Neuronal stem cell (in vitro differentiated cells): ENCODE measurements around the gene FAR2.
"Not testable (repeated sequence)": the region's sequence is repeated elsewhere in the genome, so short reads cannot be mapped to it uniquely, and the experiment has no call there.

Experiments
- DNase-seq: peaks from one replicate; pipeline ENCODE4 v3.0.0-alpha.2; 2013; ENCODE audit warnings: low spot score
- H2AFZ ChIP-seq: one replicate; pipeline ENCODE4 v1.6.1; 2013; ENCODE audit warnings: mild to moderate bottlenecking, low read length, inconsistent platforms
- H2AK5ac ChIP-seq: 2 replicates; pipeline ENCODE4 v1.6.1; 2013; ENCODE audit warnings: low read depth, mild to moderate bottlenecking, inconsistent platforms, low read length, moderate library complexity, mixed read lengths
- H2BK120ac ChIP-seq: 2 replicates; pipeline ENCODE4 v1.6.1; 2013; ENCODE audit warnings: low read depth, mild to moderate bottlenecking, inconsistent platforms, low read length, moderate library complexity, mixed read lengths
- H2BK12ac ChIP-seq: one replicate; pipeline ENCODE4 v1.6.1; 2013; ENCODE audit warnings: low read length, inconsistent platforms
- H2BK15ac ChIP-seq: 2 replicates; pipeline ENCODE4 v1.6.1; 2013; ENCODE audit warnings: mild to moderate bottlenecking, low read length, inconsistent platforms, mixed read lengths
- H2BK5ac ChIP-seq: one replicate; pipeline ENCODE4 v1.6.1; 2013; ENCODE audit warnings: inconsistent platforms, mild to moderate bottlenecking, low read length, moderate library complexity
- H3K14ac ChIP-seq: one replicate; pipeline ENCODE4 v1.6.1; 2013; ENCODE audit warnings: low read length, inconsistent platforms
- H3K18ac ChIP-seq: 2 replicates; pipeline ENCODE4 v1.6.1; 2013; ENCODE audit warnings: low read length, inconsistent platforms
- H3K23ac ChIP-seq: 2 replicates; pipeline ENCODE4 v1.6.1; 2013; ENCODE audit warnings: low read depth, mild to moderate bottlenecking, mixed read lengths, low read length, inconsistent platforms; ENCODE audit not compliant: poor library complexity
- H3K27ac ChIP-seq: replicated peaks from 3 replicates; pipeline ENCODE4 v1.5.1; 2013; ENCODE audit warnings: low read length, inconsistent platforms
- H3K27me3 ChIP-seq, 3 experiments: 2 replicates each; pipeline ENCODE4 v1.6.1; 2013; ENCODE audit warnings: low read length in 3 of 3, mild to moderate bottlenecking in 2 of 3, inconsistent platforms in 1 of 3, low read depth in 1 of 3, mixed read lengths in 1 of 3, moderate library complexity in 1 of 3; ENCODE audit not compliant: control insufficient read depth in 3 of 3, insufficient read depth in 3 of 3
- H3K36me3 ChIP-seq, 2 donors: replicated peaks in 1 of 2; 2 replicates each; pipeline ENCODE4 v1.6.1; 2013; ENCODE audit warnings: low read length in 2 of 2; ENCODE audit not compliant: control insufficient read depth in 2 of 2, insufficient read depth in 2 of 2
- H3K4ac ChIP-seq: 2 replicates; pipeline ENCODE4 v1.6.1; 2013; ENCODE audit warnings: inconsistent platforms, mild to moderate bottlenecking, low read length, moderate library complexity
- H3K4me1 ChIP-seq, 2 donors: 1 replicate in 1 of 2; 2 replicates in 1 of 2; pipeline ENCODE4 v1.6.1; 2013; ENCODE audit warnings: low read length in 2 of 2, low read depth in 1 of 2; ENCODE audit not compliant: control insufficient read depth in 2 of 2, insufficient read depth in 1 of 2
- H3K4me2 ChIP-seq: one replicate; pipeline ENCODE4 v1.6.1; 2013; ENCODE audit warnings: mild to moderate bottlenecking, low read length, inconsistent platforms; ENCODE audit not compliant: insufficient read depth, poor library complexity, severe bottlenecking
- H3K4me3 ChIP-seq, 2 donors: 2 replicates each; pipeline ENCODE4 v1.5.1; 2013; ENCODE audit warnings: low read length in 2 of 2, mild to moderate bottlenecking in 2 of 2, inconsistent platforms in 1 of 2, moderate library complexity in 1 of 2
- H3K79me1 ChIP-seq: one replicate; pipeline ENCODE4 v1.6.1; 2013; ENCODE audit warnings: low read depth, mild to moderate bottlenecking, inconsistent platforms, low read length, moderate library complexity
- H3K9ac ChIP-seq: one replicate; pipeline ENCODE4 v1.6.1; 2013; ENCODE audit warnings: mild to moderate bottlenecking, low read depth, low read length, inconsistent platforms; ENCODE audit not compliant: poor library complexity
- H3K9me3 ChIP-seq, 2 donors: replicated peaks in 1 of 2; 2 replicates each; pipeline versions ENCODE3 to v1.6.1; 2013; ENCODE audit warnings: low read length in 2 of 2, mild to moderate bottlenecking in 2 of 2, inconsistent platforms in 1 of 2, low read depth in 1 of 2, mixed read lengths in 1 of 2, moderate library complexity in 1 of 2; ENCODE audit not compliant: control insufficient read depth in 2 of 2, insufficient read depth in 1 of 2
- H4K8ac ChIP-seq: one replicate; pipeline ENCODE4 v1.6.1; 2013; ENCODE audit warnings: low read depth, mild to moderate bottlenecking, inconsistent platforms, low read length, moderate library complexity
- H4K91ac ChIP-seq: one replicate; pipeline ENCODE4 v1.6.1; 2013; ENCODE audit warnings: low read length, low read depth, mild to moderate bottlenecking, inconsistent platforms; ENCODE audit not compliant: poor library complexity
- WGBS, 2 donors: extraction: QIAGEN DNeasy Blood & Tissue Kit; methylation state at CpG; one replicate each; pipeline ENCODE4 v1.1.7; 2013; ENCODE audit warnings: missing lambda C conversion rate in 2 of 2, mixed read lengths in 1 of 2; ENCODE audit not compliant: insufficient read length in 2 of 2, insufficient replicate concordance in 1 of 2; ENCODE audit errors: extremely low coverage in 2 of 2; 5-methylcytosine and 5-hydroxymethylcytosine counted together

FAR2 gene

GRCh38 chr12:29138855-29139254 is 10.2 kb upstream of the FAR2 start:
- not testable (repeated sequence) for H3K9ac ChIP-seq, H3K4me3 ChIP-seq, H4K91ac ChIP-seq, H2AK5ac ChIP-seq, H3K36me3 ChIP-seq, H3K27me3 ChIP-seq, H2BK12ac ChIP-seq, DNase-seq, H3K79me1 ChIP-seq, H2AFZ ChIP-seq, H3K23ac ChIP-seq, H3K9me3 ChIP-seq, H3K4me2 ChIP-seq, H2BK5ac ChIP-seq, H4K8ac ChIP-seq, H2BK120ac ChIP-seq, H3K4ac ChIP-seq, H3K4me1 ChIP-seq, H3K18ac ChIP-seq, H2BK15ac ChIP-seq, H3K14ac ChIP-seq, H3K27ac ChIP-seq
- WGBS, 2 donors = no CpG with 5 or more reads among the region's 4 CpGs

DNA sequence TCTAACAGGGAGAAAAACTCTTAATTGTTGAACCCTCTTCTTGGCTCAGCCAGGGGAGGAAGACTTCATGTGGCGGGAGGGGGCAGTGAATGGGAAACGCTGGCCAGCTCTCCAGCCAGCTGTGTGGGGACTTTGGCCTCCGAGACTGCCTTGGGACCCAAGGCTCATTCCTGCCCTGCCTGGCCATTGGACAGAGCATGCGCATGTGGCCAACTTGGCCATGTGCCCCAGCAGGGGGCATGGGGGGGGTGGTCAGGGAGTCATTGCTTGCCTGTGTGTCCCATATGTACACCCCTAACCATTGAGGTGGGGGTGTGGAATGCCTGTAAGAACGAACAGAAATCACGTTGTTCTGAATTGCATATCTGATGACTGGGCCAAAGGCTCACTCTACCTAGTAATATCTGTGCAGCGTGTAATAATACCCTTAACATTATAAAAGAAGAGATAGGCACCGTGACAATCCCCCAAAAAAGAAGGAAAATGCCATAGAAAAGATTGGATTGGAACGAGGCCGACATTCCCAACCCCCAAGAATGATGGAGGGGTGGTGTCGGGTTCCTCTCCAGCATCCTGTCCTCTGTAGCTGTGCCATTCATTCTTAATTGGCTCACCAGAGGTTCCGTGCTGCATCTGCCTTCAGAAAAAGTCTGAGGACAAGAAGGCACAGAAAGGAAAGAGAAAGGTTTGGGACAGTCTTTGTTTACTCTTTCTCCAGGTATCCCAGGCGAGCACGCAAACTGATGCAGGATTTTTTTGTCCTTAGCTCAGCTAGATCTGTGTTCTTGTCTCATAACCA is 3.5 kb upstream of the FAR2 start:
- no peak overlapping the region for H3K18ac ChIP-seq
- H3K36me3 ChIP-seq = no peaks in the 10 kb centered on the region
- no peak overlapping the region for H2AK5ac ChIP-seq
- H3K9ac ChIP-seq = no peak overlapping the region
- no peak overlapping the region for H4K8ac ChIP-seq
- H3K27me3 ChIP-seq = peaks cover 0 to 39% (median 0%) of the 10 kb centered on the region in 3 experiments
- no peak overlapping the region for H3K4ac ChIP-seq
- no peak overlapping the region for H3K23ac ChIP-seq
- peaks cover 1 to 5% of the 10 kb centered on the region in 2 donors for H3K4me1 ChIP-seq
- no peak overlapping the region for H2BK5ac ChIP-seq
- H3K4me2 ChIP-seq = no peak overlapping the region
- no peak overlapping the region for H3K4me3 ChIP-seq
- no peaks in the 10 kb centered on the region for H3K9me3 ChIP-seq
- no peak overlapping the region for H2BK12ac ChIP-seq
- no peak overlapping the region for H2BK15ac ChIP-seq
- no peak overlapping the region for H3K27ac ChIP-seq
- DNase-seq = no peak
- no peak overlapping the region for H2BK120ac ChIP-seq
- no peak overlapping the region for H3K14ac ChIP-seq
- WGBS, 2 donors = no CpG with 5 or more reads among the region's 14 CpGs
- H2AFZ ChIP-seq = no peak overlapping the region
- H4K91ac ChIP-seq = no peak overlapping the region
- no peaks in the 10 kb centered on the region for H3K79me1 ChIP-seq

DNA sequence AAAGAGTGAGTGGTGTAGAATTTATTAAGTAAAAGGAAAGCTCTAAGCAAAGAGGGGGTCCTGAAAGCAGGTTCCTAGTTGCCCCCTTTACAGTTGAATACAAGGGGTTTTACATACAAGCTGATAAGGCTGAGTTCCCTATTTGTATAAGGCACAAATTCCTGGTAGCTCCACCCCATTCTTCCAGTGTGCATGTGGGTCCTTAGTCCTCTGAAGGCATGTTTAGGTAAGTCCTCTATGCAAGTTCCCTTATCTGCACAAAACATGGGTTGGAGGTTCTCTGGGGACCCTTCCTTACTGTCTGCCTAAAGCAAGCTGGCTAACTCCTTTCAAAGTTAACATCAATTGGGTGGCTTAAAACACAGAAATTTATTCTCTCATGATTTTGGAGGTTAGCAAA is 2.9 kb upstream of the FAR2 start:
- no peak overlapping the region for H2BK15ac ChIP-seq
- no peak for DNase-seq

DNA sequence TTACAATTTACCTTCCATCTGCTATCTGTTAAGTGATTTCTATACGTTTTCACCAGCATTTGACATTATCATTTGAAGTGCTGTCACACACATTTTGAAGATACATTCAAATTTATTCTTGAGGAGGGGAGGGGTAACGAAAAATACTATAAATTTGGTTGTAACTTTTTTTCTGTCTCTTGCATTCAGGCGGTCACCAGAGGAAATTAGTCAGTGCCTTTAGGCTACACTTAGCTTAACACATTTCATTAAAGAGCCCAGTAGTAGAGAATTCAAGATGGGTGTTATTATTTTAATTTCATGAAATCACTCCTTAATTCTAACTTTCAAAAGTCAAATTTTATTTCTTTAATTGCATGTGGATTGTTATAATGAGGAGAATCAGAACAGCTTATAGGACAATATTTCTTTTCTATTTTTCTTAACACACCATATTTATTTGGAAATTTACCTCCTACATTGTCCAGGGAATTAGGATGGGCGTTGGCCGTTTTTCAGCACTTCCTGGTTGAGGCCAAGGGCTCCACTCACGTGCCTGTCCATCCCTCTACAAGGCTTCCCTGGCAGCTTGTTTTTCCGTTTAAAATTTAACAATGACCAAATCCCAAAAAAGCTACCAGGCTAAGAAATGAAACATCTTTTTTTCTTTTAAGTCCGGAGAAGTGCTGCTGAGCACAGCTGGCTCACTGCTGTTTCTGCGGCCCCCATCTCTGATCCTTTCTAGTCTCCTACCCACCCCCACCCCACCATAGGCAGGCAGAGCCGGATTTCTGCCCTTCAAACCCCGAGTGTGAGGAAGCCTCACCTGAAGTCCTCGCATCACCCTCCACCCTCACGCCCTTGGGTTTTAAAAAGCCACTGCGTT is 1.1 kb upstream of the FAR2 start:
- H3K18ac ChIP-seq = peak overlapping the region; percentile 91
- no peak overlapping the region for H3K27ac ChIP-seq
- peaks cover 1 to 8% of the 10 kb centered on the region in 2 donors for H3K4me1 ChIP-seq
- no peak for DNase-seq
- H2BK15ac ChIP-seq = peak overlapping the region; percentile 32
- H4K91ac ChIP-seq = no peak overlapping the region
- H3K79me1 ChIP-seq = no peaks in the 10 kb centered on the region
- no peak overlapping the region for H2BK5ac ChIP-seq
- peak overlapping the region; percentile 82 for H3K4me2 ChIP-seq
- H2BK12ac ChIP-seq = no peak overlapping the region
- H3K9ac ChIP-seq = peak overlapping the region; percentile 79
- no CpG with 5 or more reads among the region's 14 CpGs for WGBS, 2 donors
- no peak overlapping the region for H3K23ac ChIP-seq
- peak overlapping the region; percentile 94 for H2AFZ ChIP-seq
- H3K9me3 ChIP-seq = no peaks in the 10 kb centered on the region
- H3K4me3 ChIP-seq = peak overlapping the region; percentile 39 to 89
- no peak overlapping the region for H3K4ac ChIP-seq
- H2AK5ac ChIP-seq = no peak overlapping the region
- no peak overlapping the region for H4K8ac ChIP-seq
- no peak overlapping the region for H2BK120ac ChIP-seq
- no peaks in the 10 kb centered on the region for H3K36me3 ChIP-seq
- H3K14ac ChIP-seq = no peak overlapping the region
- H3K27me3 ChIP-seq = peaks cover 0 to 53% (median 0%) of the 10 kb centered on the region in 3 experiments

More for the DNA sequence above, 2.9 kb upstream of the FAR2 start:
- Histone ChIP-seq H3K4me1 (peaks cover 1 to 5% of the 10 kb centered on the region in 2 donors), H3K4me3 (no peak overlapping the region), H4K8ac (no peak overlapping the region), H3K4ac (no peak overlapping the region), H3K27ac (no peak overlapping the region), H3K9ac (no peak overlapping the region), H2BK5ac (no peak overlapping the region), H4K91ac (no peak overlapping the region), H2BK120ac (no peak overlapping the region), H2AK5ac (no peak overlapping the region), H3K4me2 (no peak overlapping the region), H3K9me3 (no peaks in the 10 kb centered on the region), H3K27me3 (peaks cover 0 to 45% (median 0%) of the 10 kb centered on the region in 3 experiments), H3K79me1 (no peaks in the 10 kb centered on the region), H3K14ac (no peak overlapping the region), H2BK12ac (no peak overlapping the region), H2AFZ (no peak overlapping the region), H3K23ac (no peak overlapping the region), H3K18ac (no peak overlapping the region), H3K36me3 (no peaks in the 10 kb centered on the region)
